Choroid plexus epithelial cell (primary cell): ENCODE measurements around the gene CXXC5.

Experiments used
- DNase-seq: peaks from one replicate; pipeline ENCODE4 v3.0.0-alpha.2; 2010; ENCODE audit warnings: low read depth
- H3K4me3 ChIP-seq: 2 replicates; pipeline ENCODE4 v1.5.1; 2011; ENCODE audit warnings: low read depth, mild to moderate bottlenecking, control low read depth, low read length, moderate library complexity
- TF ChIP-seq, protein P1 (sequence below): conservative IDR thresholded peaks from 2 replicates; pipeline ENCODE4 v1.5.1; 2011; ENCODE audit warnings: low read depth, mild to moderate bottlenecking, control low read depth, inconsistent platforms, low read length, moderate library complexity

Gene CXXC5

GRCh38 chr5:139683295-139684271 lies 35.4 kb downstream of the CXXC5 start:
- TF ChIP-seq, protein P1, sequence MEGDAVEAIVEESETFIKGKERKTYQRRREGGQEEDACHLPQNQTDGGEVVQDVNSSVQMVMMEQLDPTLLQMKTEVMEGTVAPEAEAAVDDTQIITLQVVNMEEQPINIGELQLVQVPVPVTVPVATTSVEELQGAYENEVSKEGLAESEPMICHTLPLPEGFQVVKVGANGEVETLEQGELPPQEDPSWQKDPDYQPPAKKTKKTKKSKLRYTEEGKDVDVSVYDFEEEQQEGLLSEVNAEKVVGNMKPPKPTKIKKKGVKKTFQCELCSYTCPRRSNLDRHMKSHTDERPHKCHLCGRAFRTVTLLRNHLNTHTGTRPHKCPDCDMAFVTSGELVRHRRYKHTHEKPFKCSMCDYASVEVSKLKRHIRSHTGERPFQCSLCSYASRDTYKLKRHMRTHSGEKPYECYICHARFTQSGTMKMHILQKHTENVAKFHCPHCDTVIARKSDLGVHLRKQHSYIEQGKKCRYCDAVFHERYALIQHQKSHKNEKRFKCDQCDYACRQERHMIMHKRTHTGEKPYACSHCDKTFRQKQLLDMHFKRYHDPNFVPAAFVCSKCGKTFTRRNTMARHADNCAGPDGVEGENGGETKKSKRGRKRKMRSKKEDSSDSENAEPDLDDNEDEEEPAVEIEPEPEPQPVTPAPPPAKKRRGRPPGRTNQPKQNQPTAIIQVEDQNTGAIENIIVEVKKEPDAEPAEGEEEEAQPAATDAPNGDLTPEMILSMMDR, result no peak
- H3K4me3 ChIP-seq, result no peak overlapping the region
- DNase-seq, result no peak

- H3K4me3 ChIP-seq, result no peak overlapping the region
- TF ChIP-seq, protein P1, result no peak
- DNase-seq, result no peak
These were observed 36.3 kb downstream of the CXXC5 start for GRCh38 chr5:139684350-139684880.

GRCh38 chr5:139684881-139685749 lies 37.0 kb downstream of the CXXC5 start:
- DNase-seq, result no peak
- H3K4me3 ChIP-seq, result no peak overlapping the region
- TF ChIP-seq, protein P1, result peak; percentile 13

DNA sequence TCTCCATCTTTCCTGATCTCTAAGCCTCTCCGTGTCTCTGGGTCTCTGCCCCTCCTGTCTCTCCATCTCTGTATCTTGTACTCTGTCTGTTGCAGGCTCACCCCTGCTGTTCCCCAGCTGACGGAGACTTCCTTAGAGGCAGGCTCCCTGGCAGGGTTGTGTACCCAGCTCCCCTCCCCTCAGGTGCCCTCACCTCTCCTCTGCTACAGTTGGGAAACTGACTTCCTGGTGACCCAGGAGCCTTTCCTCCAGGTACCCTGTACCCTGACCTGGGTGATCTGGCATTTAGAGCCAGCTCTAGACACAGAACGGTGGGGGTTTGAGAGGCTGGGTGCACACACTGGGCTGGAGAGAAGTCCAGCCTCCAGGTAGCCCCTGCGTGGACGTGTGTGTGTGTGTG lies 37.7 kb downstream of the CXXC5 start:
- no peak for DNase-seq
- TF ChIP-seq, protein P1, result no peak
- no peak overlapping the region for H3K4me3 ChIP-seq

DNA sequence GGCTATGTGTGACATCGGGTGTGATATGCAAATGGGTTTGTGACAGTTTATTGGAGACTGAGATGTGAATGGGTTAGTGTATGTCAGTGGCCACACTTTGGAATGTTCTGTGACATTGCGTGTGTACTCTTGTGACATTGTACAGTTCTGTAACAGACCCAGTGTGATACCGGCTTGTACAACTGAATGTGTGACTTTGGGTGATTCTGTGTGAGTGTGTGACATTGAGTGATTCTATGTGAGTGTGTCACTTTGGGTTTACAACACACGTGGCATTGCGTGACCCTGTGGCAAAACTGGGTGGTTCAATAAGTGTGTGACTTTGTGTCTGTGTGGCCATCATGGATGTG lies 38.2 kb downstream of the CXXC5 start:
- H3K4me3 ChIP-seq, result no peak overlapping the region
- TF ChIP-seq, protein P1, result no peak
- DNase-seq, result no peak

- H3K4me3 ChIP-seq, result no peak overlapping the region
- DNase-seq, result no peak
- TF ChIP-seq, protein P1, result no peak
These were observed 38.7 kb downstream of the CXXC5 start for GRCh38 chr5:139686706-139687441.
